ENCODE measurements around the gene OPRD1.
A peak's percentile ranks its signal among the peaks of the same experiment; 100 is the strongest.
"Not testable (repeated sequence)": the region's sequence is repeated elsewhere in the genome, so short reads cannot be mapped to it uniquely, and the experiment has no call there.

OPRD1 gene

GRCh38 chr1:28803051-28803450, 8.9 kb upstream of the OPRD1 start:
- DNase-seq: no peak

GRCh38 chr1:28803662-28804061, 8.3 kb upstream of the OPRD1 start:
- DNase-seq: no peak

GRCh38 chr1:28804071-28804470, 7.9 kb upstream of the OPRD1 start:
- DNase-seq: peak; percentile 89

- DNase-seq: peak; percentile 19
Observed at GRCh38 chr1:28807046-28807445, 4.9 kb upstream of the OPRD1 start.

- no peak for DNase-seq
Observed at GRCh38 chr1:28807986-28808385, 4.0 kb upstream of the OPRD1 start.

- DNase-seq: no peak
Observed at GRCh38 chr1:28811369-28811765, 603 bp upstream of the OPRD1 start.

- DNase-seq: peak; percentile 83
Observed at GRCh38 chr1:28812669-28813468, 899 bp downstream of the OPRD1 start.

GRCh38 chr1:28813931-28814465, 2.0 kb downstream of the OPRD1 start:
- no peak for DNase-seq

- no peak for DNase-seq
Observed at GRCh38 chr1:28815533-28816185, 3.7 kb downstream of the OPRD1 start.

GRCh38 chr1:28817133-28817532, 5.2 kb downstream of the OPRD1 start:
- DNase-seq: no peak

- DNase-seq: no peak
Observed at GRCh38 chr1:28819020-28819419, 7.0 kb downstream of the OPRD1 start.

GRCh38 chr1:28822799-28823198, 10.8 kb downstream of the OPRD1 start:
- DNase-seq: no peak

- not testable (repeated sequence) for DNase-seq
Observed at GRCh38 chr1:28824061-28824460, 12.1 kb downstream of the OPRD1 start.

- not testable (repeated sequence) for DNase-seq
Observed at GRCh38 chr1:28828227-28828858, 16.4 kb downstream of the OPRD1 start.

GRCh38 chr1:28830814-28831213, 18.8 kb downstream of the OPRD1 start:
- peak; percentile 89 for DNase-seq

- no peak for DNase-seq
Observed at GRCh38 chr1:28832966-28833365, 21.0 kb downstream of the OPRD1 start.

- no peak for DNase-seq
Observed at GRCh38 chr1:28833381-28833780, 21.4 kb downstream of the OPRD1 start.

GRCh38 chr1:28835237-28835650, 23.3 kb downstream of the OPRD1 start:
- peak; percentile 95 for DNase-seq

GRCh38 chr1:28836421-28836956, 24.5 kb downstream of the OPRD1 start:
- no peak for DNase-seq

GRCh38 chr1:28840928-28841544, 29.1 kb downstream of the OPRD1 start:
- DNase-seq: no peak

GRCh38 chr1:28845786-28846543, 34.0 kb downstream of the OPRD1 start:
- no peak for DNase-seq

GRCh38 chr1:28847207-28847606, 35.2 kb downstream of the OPRD1 start:
- DNase-seq: not testable (repeated sequence)

All from DMS 273 treated with DMSO at 0.1 percent for 48 hours (cell line).